Measurements from ENCODE around the gene XYLT1. TPM values are rescaled to one million over a fixed set of nuclear protein-coding genes. Genes with fewer than 3 reads are reported as not detected.

XYLT1 gene
- polyA plus RNA-seq, 1 of the 3 experiments (the other 2 are of a cell fraction): 17.6 TPM

DNA sequence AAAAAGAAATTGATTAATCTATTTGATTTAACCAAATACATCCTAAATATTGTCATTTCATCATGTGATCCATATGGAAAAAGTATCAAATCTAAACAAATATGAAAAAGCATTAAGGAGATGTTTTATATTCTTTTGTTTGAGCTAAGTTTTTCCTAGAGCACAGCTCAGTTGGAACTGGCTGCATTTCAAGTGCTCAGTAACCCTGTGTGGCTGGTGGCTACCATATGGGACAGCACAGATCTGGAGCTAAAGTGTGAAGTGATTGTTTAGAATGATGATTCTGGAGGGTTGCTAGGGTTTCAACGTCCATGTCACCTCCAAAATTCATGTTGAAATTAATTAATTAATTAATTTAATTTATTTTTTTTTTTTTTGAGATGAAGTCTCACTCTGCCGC lies 137.5 kb downstream of the XYLT1 start:
- Histone ChIP-seq H3K79me2 (ENCODE audit: insufficient read depth) (peaks cover 99% of the 10 kb centered on the region), H3K4me2 (no peak overlapping the region), H3K4me3 (ENCODE audit: low read depth in 2 of 2, low read length in 1 of 2) (no peak overlapping the region), H3K27ac (ENCODE audit: low read depth in 2 of 2, low read length in 1 of 2) (no peak overlapping the region), H3F3A (replicated peaks; ENCODE audit: insufficient read depth) (peaks cover 22% of the 10 kb centered on the region), H3K9ac (no peak overlapping the region), H3K27me3 (ENCODE audit: insufficient read depth) (no peaks in the 10 kb centered on the region), H3K9me3 (no peaks in the 10 kb centered on the region), H3K36me3 (replicated peaks in 1 of 2; ENCODE audit: control insufficient read depth in 1 of 2, insufficient read depth in 2 of 2, low read length in 1 of 2) (peaks cover 0 to 6% of the 10 kb centered on the region in 2 experiments), H3K4me1 (ENCODE audit: control insufficient read depth in 1 of 2, insufficient read depth in 2 of 2, low read depth in 1 of 2, low read length in 1 of 2) (peaks cover 0 to 28% of the 10 kb centered on the region in 2 experiments; a peak in 2 of 4 replicates), H2AFZ (ENCODE audit: low read depth) (no peak overlapping the region), H4K20me1 (ENCODE audit: insufficient read depth) (peaks cover 95% of the 10 kb centered on the region), H3K9me2 (no peaks in the 10 kb centered on the region)
- 49% methylated on average over 2 of the region's 2 CpGs for WGBS (ENCODE audit: low lambda C conversion rate)
- ChIA-PET CTCF (interaction anchor here (0.7 to 1.8 kb wide), 4 partner anchors 9 to 134 kb away, joined by 3 to 6 read pairs (median 4); no protein-coding TSS in a partner anchor), POLR2A (no interaction called here)
- TF ChIP-seq TEAD4 (IDR thresholded peaks at IDR 0.05; ENCODE audit: borderline replicate concordance, insufficient read depth) (no peak), MXI1 (IDR thresholded peaks at IDR 0.05; ENCODE audit: low read depth, low read length) (no peak), NFIC (IDR thresholded peaks at IDR 0.05; ENCODE audit: borderline replicate concordance) (no peak), SIN3A (IDR thresholded peaks at IDR 0.05; ENCODE audit: borderline replicate concordance, low read depth, low read length) (no peak), CHD2 (IDR thresholded peaks at IDR 0.05; ENCODE audit: low read length, partially characterized antibody) (no peak), RFX5 (IDR thresholded peaks at IDR 0.05; ENCODE audit: low read length) (no peak), FOSL2 (IDR thresholded peaks at IDR 0.05; ENCODE audit: borderline replicate concordance, low read depth) (no peak), YY1 (IDR thresholded peaks at IDR 0.05; ENCODE audit: low read depth) (no peak)
- TF ChIP-seq, protein P1, sequence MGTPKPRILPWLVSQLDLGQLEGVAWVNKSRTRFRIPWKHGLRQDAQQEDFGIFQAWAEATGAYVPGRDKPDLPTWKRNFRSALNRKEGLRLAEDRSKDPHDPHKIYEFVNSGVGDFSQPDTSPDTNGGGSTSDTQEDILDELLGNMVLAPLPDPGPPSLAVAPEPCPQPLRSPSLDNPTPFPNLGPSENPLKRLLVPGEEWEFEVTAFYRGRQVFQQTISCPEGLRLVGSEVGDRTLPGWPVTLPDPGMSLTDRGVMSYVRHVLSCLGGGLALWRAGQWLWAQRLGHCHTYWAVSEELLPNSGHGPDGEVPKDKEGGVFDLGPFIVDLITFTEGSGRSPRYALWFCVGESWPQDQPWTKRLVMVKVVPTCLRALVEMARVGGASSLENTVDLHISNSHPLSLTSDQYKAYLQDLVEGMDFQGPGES (IDR thresholded peaks at IDR 0.05; ENCODE audit: low read depth, low read length): no peak
- TF ChIP-seq, protein P2, sequence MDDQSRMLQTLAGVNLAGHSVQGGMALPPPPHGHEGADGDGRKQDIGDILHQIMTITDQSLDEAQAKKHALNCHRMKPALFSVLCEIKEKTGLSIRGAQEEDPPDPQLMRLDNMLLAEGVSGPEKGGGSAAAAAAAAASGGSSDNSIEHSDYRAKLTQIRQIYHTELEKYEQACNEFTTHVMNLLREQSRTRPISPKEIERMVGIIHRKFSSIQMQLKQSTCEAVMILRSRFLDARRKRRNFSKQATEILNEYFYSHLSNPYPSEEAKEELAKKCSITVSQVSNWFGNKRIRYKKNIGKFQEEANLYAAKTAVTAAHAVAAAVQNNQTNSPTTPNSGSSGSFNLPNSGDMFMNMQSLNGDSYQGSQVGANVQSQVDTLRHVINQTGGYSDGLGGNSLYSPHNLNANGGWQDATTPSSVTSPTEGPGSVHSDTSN (IDR thresholded peaks at IDR 0.05): no peak
- TF ChIP-seq, protein P3, sequence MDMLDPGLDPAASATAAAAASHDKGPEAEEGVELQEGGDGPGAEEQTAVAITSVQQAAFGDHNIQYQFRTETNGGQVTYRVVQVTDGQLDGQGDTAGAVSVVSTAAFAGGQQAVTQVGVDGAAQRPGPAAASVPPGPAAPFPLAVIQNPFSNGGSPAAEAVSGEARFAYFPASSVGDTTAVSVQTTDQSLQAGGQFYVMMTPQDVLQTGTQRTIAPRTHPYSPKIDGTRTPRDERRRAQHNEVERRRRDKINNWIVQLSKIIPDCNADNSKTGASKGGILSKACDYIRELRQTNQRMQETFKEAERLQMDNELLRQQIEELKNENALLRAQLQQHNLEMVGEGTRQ (IDR thresholded peaks at IDR 0.05; ENCODE audit: borderline replicate concordance, low read depth, low read length): no peak
- no peak for DNase-seq

DNA sequence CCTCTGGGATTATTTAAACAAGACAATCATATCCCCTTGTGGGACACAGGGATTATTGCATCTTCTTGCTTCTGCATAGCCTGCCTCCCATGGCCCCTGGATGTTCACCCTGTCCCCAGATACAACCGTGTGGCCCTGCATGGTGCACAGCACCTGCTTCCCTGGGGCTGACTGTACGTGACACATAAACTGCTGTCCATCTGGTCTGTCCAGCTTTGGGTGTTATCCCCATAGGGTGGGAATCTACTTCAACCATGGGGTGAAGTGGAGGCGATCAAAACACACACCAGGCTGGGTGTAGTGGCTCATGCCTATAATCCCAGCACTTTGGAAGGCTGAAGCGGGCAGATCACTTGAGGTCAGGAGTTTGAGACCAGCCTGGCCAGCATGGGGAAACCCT lies 138.8 kb downstream of the XYLT1 start:
- TF ChIP-seq RAD21 (IDR thresholded peaks at IDR 0.05; ENCODE audit: low read length): peak; percentile 25; the same call in 1 of the 2 replicates
- TF ChIP-seq, protein P4, sequence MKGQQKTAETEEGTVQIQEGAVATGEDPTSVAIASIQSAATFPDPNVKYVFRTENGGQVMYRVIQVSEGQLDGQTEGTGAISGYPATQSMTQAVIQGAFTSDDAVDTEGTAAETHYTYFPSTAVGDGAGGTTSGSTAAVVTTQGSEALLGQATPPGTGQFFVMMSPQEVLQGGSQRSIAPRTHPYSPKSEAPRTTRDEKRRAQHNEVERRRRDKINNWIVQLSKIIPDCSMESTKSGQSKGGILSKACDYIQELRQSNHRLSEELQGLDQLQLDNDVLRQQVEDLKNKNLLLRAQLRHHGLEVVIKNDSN (IDR thresholded peaks at IDR 0.05; ENCODE audit: borderline replicate concordance, low read depth): no peak

More for the DNA sequence above, 138.8 kb downstream of the XYLT1 start:
- Histone ChIP-seq H3K36me3 (replicated peaks in 1 of 2; ENCODE audit: control insufficient read depth in 1 of 2, insufficient read depth in 2 of 2, low read length in 1 of 2) (peaks cover 0 to 6% of the 10 kb centered on the region in 2 experiments), H3K9ac (no peak overlapping the region), H3K27me3 (ENCODE audit: insufficient read depth) (no peaks in the 10 kb centered on the region), H2AFZ (ENCODE audit: low read depth) (no peak overlapping the region), H3K9me3 (no peaks in the 10 kb centered on the region), H3K4me3 (ENCODE audit: low read depth in 2 of 2, low read length in 1 of 2) (no peak overlapping the region), H3K4me1 (ENCODE audit: control insufficient read depth in 1 of 2, insufficient read depth in 2 of 2, low read depth in 1 of 2, low read length in 1 of 2) (peaks cover 0 to 34% of the 10 kb centered on the region in 2 experiments; a peak in 2 of 4 replicates), H3K4me2 (no peak overlapping the region), H3K27ac (ENCODE audit: low read depth in 2 of 2, low read length in 1 of 2) (no peak overlapping the region), H3F3A (replicated peaks; ENCODE audit: insufficient read depth) (peaks cover 18% of the 10 kb centered on the region), H4K20me1 (ENCODE audit: insufficient read depth) (peaks cover 93% of the 10 kb centered on the region), H3K9me2 (no peaks in the 10 kb centered on the region), H3K79me2 (ENCODE audit: insufficient read depth) (peaks cover 98% of the 10 kb centered on the region)
- CTCF ChIA-PET: interaction anchor here (1.1 to 1.8 kb wide), 3 partner anchors 7 to 135 kb away, joined by 3 to 6 read pairs (median 4); no protein-coding TSS in a partner anchor
- no peak for DNase-seq
- POLR2A ChIA-PET: no interaction called here
- 85% methylated on average over 4 of the region's 4 CpGs for WGBS (ENCODE audit: low lambda C conversion rate)

Measured in SK-N-SH (cell line).